ENCODE data around the gene COX7A2L.

COX7A2L gene

GRCh38 chr2:42371611-42372473, 10.8 kb upstream of the COX7A2L start:
- no peak overlapping the region for H3K4me3 ChIP-seq (ENCODE audit: insufficient read depth, low read length, poor library complexity, severe bottlenecking)
- H3F3A ChIP-seq (ENCODE audit: insufficient read depth): no peaks in the 10 kb centered on the region
- no peaks in the 10 kb centered on the region for H3K79me2 ChIP-seq (ENCODE audit: insufficient read depth, low read length)
- no peak overlapping the region for H2AFZ ChIP-seq (ENCODE audit: low read depth, low read length, severe bottlenecking)
- H3K9ac ChIP-seq (ENCODE audit: low read length): no peak overlapping the region
- H3K27ac ChIP-seq (ENCODE audit: low read depth, low read length): no peak overlapping the region
- no peaks in the 10 kb centered on the region for H3K9me3 ChIP-seq (ENCODE audit: insufficient read depth, low read length)
- H3K27me3 ChIP-seq (ENCODE audit: low read length): no peaks in the 10 kb centered on the region
- no peaks in the 10 kb centered on the region for H3K9me2 ChIP-seq (replicated peaks; ENCODE audit: insufficient read depth, low read length)
- no peak overlapping the region for H3K4me2 ChIP-seq (ENCODE audit: low read depth, low read length, poor library complexity, severe bottlenecking)
- H4K20me1 ChIP-seq (ENCODE audit: low read depth, low read length): no peaks in the 10 kb centered on the region
- no peaks in the 10 kb centered on the region for H3K36me3 ChIP-seq (ENCODE audit: low read length)
- TF ChIP-seq EZH2phosphoT487 (conservative IDR thresholded peaks at IDR 0.05; ENCODE audit: low read length) (no peak), CTCF (IDR thresholded peaks at IDR 0.05; ENCODE audit: insufficient read depth, low read length, poor library complexity, severe bottlenecking) (no peak)

GRCh38 chr2:42369532-42370229, 8.7 kb upstream of the COX7A2L start:
- no peak overlapping the region for H3K27ac ChIP-seq (ENCODE audit: low read depth, low read length)
- H3K4me3 ChIP-seq (ENCODE audit: insufficient read depth, low read length, poor library complexity, severe bottlenecking): no peak overlapping the region
- H3K4me2 ChIP-seq (ENCODE audit: low read depth, low read length, poor library complexity, severe bottlenecking): no peak overlapping the region
- no peaks in the 10 kb centered on the region for H3K79me2 ChIP-seq (ENCODE audit: insufficient read depth, low read length)
- H3K9ac ChIP-seq (ENCODE audit: low read length): no peak overlapping the region
- H3K9me3 ChIP-seq (ENCODE audit: insufficient read depth, low read length): no peaks in the 10 kb centered on the region
- TF ChIP-seq CTCF (IDR thresholded peaks at IDR 0.05; ENCODE audit: insufficient read depth, low read length, poor library complexity, severe bottlenecking): no peak
- no peak for TF ChIP-seq EZH2phosphoT487 (conservative IDR thresholded peaks at IDR 0.05; ENCODE audit: low read length)
- no peaks in the 10 kb centered on the region for H3K9me2 ChIP-seq (replicated peaks; ENCODE audit: insufficient read depth, low read length)
- H3K27me3 ChIP-seq (ENCODE audit: low read length): no peaks in the 10 kb centered on the region
- H3K36me3 ChIP-seq (ENCODE audit: low read length): no peaks in the 10 kb centered on the region
- no peaks in the 10 kb centered on the region for H4K20me1 ChIP-seq (ENCODE audit: low read depth, low read length)
- H2AFZ ChIP-seq (ENCODE audit: low read depth, low read length, severe bottlenecking): no peak overlapping the region
- H3F3A ChIP-seq (ENCODE audit: insufficient read depth): no peaks in the 10 kb centered on the region

- no peak overlapping the region for H3K9ac ChIP-seq (ENCODE audit: low read length)
- no peak overlapping the region for H3K27ac ChIP-seq (ENCODE audit: low read depth, low read length)
- no peaks in the 10 kb centered on the region for H3K9me3 ChIP-seq (ENCODE audit: insufficient read depth, low read length)
- H3K9me2 ChIP-seq (replicated peaks; ENCODE audit: insufficient read depth, low read length): no peaks in the 10 kb centered on the region
- H3K27me3 ChIP-seq (ENCODE audit: low read length): no peaks in the 10 kb centered on the region
- no peak overlapping the region for H3K4me2 ChIP-seq (ENCODE audit: low read depth, low read length, poor library complexity, severe bottlenecking)
- H3K36me3 ChIP-seq (ENCODE audit: low read length): no peaks in the 10 kb centered on the region
- no peaks in the 10 kb centered on the region for H3K79me2 ChIP-seq (ENCODE audit: insufficient read depth, low read length)
- H3K4me3 ChIP-seq (ENCODE audit: insufficient read depth, low read length, poor library complexity, severe bottlenecking): no peak overlapping the region
- H4K20me1 ChIP-seq (ENCODE audit: low read depth, low read length): no peaks in the 10 kb centered on the region
- no peak overlapping the region for H2AFZ ChIP-seq (ENCODE audit: low read depth, low read length, severe bottlenecking)
- TF ChIP-seq CTCF (IDR thresholded peaks at IDR 0.05; ENCODE audit: insufficient read depth, low read length, poor library complexity, severe bottlenecking) (no peak), EZH2phosphoT487 (conservative IDR thresholded peaks at IDR 0.05; ENCODE audit: low read length) (no peak)
- no peaks in the 10 kb centered on the region for H3F3A ChIP-seq (ENCODE audit: insufficient read depth)
Measured at GRCh38 chr2:42368817-42369531, 8.0 kb upstream of the COX7A2L start.

Data from SU-DHL-6 (cell line).